GM10266 (cell line): Measurements from ENCODE around the gene PTPRM.

Experiments
- DNase-seq: peaks from one replicate; pipeline ENCODE4 v3.0.0; 2012; ENCODE audit errors: extremely low spot score
- TF ChIP-seq, protein P1 (sequence below): IDR thresholded peaks from 2 replicates; pipeline ENCODE4 v1.5.1; 2012; ENCODE audit warnings: mild to moderate bottlenecking, low read depth; ENCODE audit not compliant: control insufficient read depth, insufficient read depth; ENCODE audit errors: missing control alignments

Gene PTPRM

DNA sequence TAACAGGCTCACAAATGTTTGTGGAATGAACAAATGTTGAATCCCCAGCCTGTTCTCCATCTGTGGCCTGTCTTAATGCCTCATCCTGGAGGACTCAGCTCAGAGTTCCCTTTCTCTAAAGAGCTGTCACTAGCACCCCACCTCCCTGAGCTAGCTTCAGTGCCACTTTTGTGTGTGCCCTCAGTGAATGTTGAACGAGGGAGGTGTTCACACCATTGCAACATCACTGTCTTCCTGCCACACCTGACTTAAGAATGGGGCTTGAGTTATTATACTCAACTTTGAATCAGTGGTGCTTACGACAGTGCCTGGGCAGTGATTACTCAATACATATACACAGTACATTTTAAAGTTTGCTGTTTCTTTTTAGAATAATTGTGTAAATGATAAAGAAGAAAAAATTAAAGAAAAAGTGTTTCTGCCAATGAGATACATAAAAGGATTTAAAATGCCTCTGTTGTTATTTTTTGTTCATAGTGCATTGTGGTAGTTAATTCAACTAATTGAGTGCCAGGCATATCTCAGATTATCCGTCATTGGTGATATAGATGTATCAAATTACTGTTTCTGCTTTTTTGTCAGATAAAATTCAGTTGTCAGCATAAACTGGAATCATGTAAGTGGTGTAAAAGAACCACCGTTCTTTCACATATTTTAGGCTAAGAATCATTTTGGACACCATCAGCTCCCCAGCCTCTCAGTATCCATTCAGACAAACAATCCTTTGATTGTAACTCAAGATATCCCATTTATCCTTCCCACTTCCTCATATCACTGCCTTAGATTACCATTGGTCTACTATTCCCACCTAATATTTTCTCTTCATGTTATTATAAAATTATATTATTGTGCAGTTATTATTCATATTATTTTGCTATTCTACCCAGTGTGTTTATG, 304.7 kb downstream of the PTPRM start:
- no peak for DNase-seq

DNA sequence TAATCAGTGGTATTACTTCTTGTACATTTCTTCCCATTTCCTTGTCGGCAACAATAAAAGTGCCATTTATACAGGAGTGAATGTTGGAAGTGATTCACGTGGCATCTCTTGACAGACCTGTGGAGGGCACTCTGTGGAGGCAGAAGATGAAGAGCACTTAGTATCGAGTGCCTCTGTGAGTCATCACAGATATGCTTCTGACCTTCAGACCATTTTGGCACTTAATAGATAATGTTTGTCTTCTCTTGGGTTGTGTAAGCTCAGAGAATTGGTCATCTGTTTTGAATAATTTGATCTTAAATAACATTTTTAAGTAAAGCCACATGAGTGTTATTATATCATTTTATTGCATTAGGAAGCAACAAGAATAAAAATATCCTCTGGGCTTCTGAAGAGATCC, 305.5 kb downstream of the PTPRM start:
- DNase-seq, result no peak
- TF ChIP-seq, protein P1, sequence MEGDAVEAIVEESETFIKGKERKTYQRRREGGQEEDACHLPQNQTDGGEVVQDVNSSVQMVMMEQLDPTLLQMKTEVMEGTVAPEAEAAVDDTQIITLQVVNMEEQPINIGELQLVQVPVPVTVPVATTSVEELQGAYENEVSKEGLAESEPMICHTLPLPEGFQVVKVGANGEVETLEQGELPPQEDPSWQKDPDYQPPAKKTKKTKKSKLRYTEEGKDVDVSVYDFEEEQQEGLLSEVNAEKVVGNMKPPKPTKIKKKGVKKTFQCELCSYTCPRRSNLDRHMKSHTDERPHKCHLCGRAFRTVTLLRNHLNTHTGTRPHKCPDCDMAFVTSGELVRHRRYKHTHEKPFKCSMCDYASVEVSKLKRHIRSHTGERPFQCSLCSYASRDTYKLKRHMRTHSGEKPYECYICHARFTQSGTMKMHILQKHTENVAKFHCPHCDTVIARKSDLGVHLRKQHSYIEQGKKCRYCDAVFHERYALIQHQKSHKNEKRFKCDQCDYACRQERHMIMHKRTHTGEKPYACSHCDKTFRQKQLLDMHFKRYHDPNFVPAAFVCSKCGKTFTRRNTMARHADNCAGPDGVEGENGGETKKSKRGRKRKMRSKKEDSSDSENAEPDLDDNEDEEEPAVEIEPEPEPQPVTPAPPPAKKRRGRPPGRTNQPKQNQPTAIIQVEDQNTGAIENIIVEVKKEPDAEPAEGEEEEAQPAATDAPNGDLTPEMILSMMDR, result no peak

More for the DNA sequence above, 304.7 kb downstream of the PTPRM start:
- TF ChIP-seq, protein P1, result no peak

DNA sequence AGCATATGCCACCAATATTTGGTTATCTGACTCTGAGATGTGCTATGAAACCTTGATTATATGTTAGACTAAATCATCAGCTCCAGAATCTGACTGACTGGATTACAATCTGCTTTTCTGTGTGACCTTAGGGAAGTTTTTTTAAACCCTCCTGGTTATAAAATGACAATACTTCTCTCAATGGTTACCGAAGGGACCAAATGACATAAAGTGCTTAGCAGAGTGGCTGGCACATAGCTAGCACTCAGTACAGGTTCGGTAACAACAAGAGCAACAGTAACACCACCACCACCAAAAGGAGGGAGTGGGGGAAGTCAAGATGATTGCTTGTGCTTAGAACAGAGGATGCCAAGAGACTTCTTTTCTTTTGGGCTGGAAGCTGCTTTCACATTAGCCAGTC, 306.2 kb downstream of the PTPRM start:
- TF ChIP-seq, protein P1, result no peak
- no peak for DNase-seq

DNA sequence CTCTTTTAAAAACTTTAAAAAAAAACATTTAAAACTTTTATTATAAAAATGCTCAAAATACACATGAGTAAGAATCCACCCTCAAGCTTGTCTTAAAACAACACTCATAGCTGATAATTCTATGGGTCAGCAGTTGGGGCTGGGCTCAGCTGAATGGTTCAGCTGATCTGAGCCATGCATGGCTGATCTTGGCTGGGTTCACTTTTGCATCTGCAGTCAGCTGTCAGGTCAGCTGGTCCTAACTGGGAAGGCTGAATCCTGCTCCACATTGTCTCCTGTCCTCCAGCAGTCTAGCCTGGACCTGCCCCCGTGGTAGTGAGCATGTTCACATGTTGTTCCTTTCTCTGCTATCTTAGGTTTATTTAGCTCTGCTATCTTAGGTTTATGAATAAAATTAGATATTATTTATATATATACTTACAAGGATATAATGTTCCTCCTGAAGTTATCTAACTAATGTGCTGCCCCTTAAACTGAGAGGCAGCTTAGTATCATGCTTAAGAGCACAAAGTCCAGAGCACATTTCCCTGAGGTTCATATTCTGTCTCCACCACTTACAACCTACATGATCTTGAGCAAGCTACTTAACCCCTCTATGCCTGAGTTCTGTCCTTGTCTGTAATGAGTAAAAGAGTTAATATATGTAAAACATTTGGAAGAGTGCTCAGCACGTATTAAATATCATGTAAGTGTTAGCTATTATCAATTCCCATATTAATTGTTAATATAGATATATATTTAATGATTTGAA, 309.4 kb downstream of the PTPRM start:
- TF ChIP-seq, protein P1, result no peak
- DNase-seq, result no peak

DNA sequence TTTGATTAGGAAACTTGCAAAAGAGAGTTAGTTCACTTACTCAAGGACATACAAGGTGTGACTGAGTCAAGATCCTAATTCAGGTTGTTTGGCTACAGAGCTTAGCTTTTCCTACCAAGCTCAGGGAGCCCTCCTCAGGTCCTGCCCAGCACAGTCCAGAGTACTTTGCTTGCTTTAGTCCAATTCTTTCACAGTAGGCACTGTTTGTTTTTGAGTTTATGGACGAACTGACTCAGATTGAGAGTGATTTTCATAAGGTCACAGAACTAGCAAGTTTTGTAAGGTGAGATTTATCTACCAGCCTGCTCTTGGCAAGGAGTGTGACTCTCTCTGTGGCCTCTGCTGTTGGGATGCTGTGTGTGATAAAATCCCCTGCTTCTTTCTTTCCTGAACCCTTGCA, 310.5 kb downstream of the PTPRM start:
- TF ChIP-seq, protein P1, result no peak
- no peak for DNase-seq

DNA sequence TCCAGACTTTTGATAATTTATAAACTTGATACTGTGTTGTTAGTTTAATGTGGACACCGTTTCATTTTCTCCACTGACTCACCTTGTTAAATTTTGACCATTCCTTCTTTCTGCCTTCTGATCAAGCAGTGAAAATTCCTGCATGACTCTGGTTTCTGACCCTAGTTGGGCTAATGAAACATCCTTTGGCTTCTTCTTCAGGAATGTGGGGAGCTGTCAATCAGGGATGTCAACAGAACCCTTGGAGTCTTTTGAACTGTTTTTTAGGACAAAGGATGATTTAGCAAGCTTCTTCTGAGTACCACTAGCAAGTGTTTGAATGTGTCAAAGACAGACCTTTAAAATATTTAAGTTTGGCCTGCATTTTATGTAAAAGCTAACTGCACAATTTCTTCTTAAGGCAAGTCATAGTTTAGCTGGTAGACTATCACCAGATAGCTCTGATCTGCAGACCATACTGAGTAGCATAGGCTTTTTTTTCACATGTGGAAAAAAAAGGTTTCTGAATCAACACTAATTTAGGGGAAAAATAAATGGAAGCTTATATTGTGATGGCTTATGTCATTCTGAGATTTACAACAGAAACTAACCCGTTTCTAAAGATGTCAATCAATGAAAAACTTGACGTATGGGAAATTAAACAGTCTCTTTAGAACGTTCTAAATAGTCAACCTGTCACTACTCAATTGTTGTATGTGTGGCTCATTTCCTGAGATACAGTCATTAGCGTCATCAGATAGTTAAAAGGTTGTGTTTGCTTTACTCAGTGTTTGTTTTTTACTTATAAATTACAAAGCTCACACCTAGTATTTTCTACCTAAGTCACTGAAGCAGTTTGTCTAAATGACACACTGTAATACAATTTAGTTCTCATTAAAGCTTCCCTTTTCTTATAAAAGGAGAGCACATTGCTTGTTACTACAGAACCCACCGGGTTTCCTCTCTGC, 311.4 kb downstream of the PTPRM start:
- TF ChIP-seq, protein P1, result no peak
- DNase-seq, result no peak
